Hematopoietic multipotent progenitor cell (in vitro differentiated cells): Measurements from ENCODE around the gene PCGF3. TPM values are rescaled to one million over a fixed set of nuclear protein-coding genes. Genes with fewer than 3 reads are reported as not detected.
"Not testable (repeated sequence)": the region's sequence is repeated elsewhere in the genome, so short reads cannot be mapped to it uniquely, and the experiment has no call there.

Experiments used
- DNase-seq, 3 donors: peaks; one replicate each; pipeline ENCODE4 v3.0.0-alpha.2; 2011 to 2015; ENCODE audit warnings: low read depth in 2 of 3, low spot score in 2 of 3
- total RNA-seq: library from RNA; depleted of rRNA; stranded (reverse); fragments of >200 nt; gene quantifications from one replicate; pipeline ENCODE4 v1.2.3, GENCODE V29; 2012

PCGF3 gene
- total RNA-seq, 1 donor: 51.2 TPM

- DNase-seq: no peak
These were observed 84.8 kb downstream of the PCGF3 start for GRCh38 chr4:790466-790820.

GRCh38 chr4:791252-791897, 85.7 kb downstream of the PCGF3 start:
- no peak for DNase-seq

- DNase-seq: peak in 2 of 3 donors; percentile 30 to 32
These were observed 86.4 kb downstream of the PCGF3 start for GRCh38 chr4:791898-792625.

- DNase-seq: no peak
These were observed 87.0 kb downstream of the PCGF3 start for GRCh38 chr4:792626-793092.

- DNase-seq: no peak
These were observed 87.6 kb downstream of the PCGF3 start for GRCh38 chr4:793093-793861.

GRCh38 chr4:793941-794621, 88.4 kb downstream of the PCGF3 start:
- DNase-seq: no peak

GRCh38 chr4:794900-795725, 89.5 kb downstream of the PCGF3 start:
- no peak for DNase-seq

- no peak for DNase-seq
These were observed 90.1 kb downstream of the PCGF3 start for GRCh38 chr4:795726-796119.

- no peak for DNase-seq
These were observed 90.6 kb downstream of the PCGF3 start for GRCh38 chr4:796206-796605.

- DNase-seq: no peak
These were observed 91.4 kb downstream of the PCGF3 start for GRCh38 chr4:797066-797465.

- DNase-seq: no peak
These were observed 95.9 kb downstream of the PCGF3 start for GRCh38 chr4:801436-802124.

GRCh38 chr4:803884-804283, 98.3 kb downstream of the PCGF3 start:
- no peak for DNase-seq

GRCh38 chr4:804804-805203, 99.2 kb downstream of the PCGF3 start:
- no peak for DNase-seq

- DNase-seq: not testable (repeated sequence)
These were observed 101.3 kb downstream of the PCGF3 start for GRCh38 chr4:806979-807378.

GRCh38 chr4:807792-808191, 102.2 kb downstream of the PCGF3 start:
- DNase-seq: no peak

- no peak for DNase-seq
These were observed 103.4 kb downstream of the PCGF3 start for GRCh38 chr4:808860-809570.

- no peak for DNase-seq
These were observed 108.3 kb downstream of the PCGF3 start for GRCh38 chr4:813900-814299.

- DNase-seq: no peak
These were observed 108.7 kb downstream of the PCGF3 start for GRCh38 chr4:814312-814850.
